LNCAP (cell line): ENCODE results near the gene INSR.

Experiments used
- TF ChIP-seq, protein P1 (sequence below): fragments of 450-650 bp; IDR thresholded peaks from 2 replicates; pipeline ENCODE4 v1.5.1; 2017; ENCODE audit warnings: mild to moderate bottlenecking

INSR gene

DNA sequence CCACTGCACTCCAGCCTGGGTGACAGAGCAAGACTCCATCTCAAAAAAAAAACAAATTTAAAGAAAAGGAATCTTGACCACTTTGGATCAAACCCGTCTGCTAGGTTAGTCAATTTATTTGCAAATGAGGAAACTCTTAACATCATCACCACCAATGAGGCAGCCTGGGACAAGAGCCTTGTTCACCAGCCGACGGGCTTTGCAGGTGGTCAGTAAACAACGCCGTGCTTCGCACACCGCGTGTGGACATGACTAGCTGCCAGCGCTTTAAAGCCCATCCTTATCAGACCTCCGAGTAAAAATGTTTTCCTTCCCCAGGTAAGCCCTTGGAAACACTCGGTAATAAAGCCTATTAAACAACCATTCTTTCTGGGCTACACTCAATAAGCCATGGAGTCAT lies 41.9 kb downstream of the INSR start:
- TF ChIP-seq, protein P1, sequence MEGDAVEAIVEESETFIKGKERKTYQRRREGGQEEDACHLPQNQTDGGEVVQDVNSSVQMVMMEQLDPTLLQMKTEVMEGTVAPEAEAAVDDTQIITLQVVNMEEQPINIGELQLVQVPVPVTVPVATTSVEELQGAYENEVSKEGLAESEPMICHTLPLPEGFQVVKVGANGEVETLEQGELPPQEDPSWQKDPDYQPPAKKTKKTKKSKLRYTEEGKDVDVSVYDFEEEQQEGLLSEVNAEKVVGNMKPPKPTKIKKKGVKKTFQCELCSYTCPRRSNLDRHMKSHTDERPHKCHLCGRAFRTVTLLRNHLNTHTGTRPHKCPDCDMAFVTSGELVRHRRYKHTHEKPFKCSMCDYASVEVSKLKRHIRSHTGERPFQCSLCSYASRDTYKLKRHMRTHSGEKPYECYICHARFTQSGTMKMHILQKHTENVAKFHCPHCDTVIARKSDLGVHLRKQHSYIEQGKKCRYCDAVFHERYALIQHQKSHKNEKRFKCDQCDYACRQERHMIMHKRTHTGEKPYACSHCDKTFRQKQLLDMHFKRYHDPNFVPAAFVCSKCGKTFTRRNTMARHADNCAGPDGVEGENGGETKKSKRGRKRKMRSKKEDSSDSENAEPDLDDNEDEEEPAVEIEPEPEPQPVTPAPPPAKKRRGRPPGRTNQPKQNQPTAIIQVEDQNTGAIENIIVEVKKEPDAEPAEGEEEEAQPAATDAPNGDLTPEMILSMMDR, result no peak

DNA sequence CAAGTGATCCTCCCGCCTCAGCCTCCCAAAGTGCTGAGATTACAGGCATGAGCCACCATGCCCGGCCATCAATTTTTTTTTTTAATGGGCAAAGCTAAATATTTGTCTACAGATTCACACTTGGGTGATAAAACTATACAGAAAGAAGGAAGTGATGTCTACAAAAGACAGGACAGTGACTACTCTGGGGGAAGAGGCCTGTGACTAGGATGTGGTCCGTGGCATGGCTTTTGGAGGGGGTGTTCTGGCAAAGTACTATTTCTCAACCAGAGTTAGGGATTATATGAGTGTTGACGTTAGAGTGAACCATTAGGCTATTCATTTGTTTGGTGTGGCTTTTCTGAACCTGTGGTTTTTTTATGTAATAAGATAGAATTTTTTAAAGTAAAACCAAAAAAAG lies 42.7 kb downstream of the INSR start:
- TF ChIP-seq, protein P1, result no peak

DNA sequence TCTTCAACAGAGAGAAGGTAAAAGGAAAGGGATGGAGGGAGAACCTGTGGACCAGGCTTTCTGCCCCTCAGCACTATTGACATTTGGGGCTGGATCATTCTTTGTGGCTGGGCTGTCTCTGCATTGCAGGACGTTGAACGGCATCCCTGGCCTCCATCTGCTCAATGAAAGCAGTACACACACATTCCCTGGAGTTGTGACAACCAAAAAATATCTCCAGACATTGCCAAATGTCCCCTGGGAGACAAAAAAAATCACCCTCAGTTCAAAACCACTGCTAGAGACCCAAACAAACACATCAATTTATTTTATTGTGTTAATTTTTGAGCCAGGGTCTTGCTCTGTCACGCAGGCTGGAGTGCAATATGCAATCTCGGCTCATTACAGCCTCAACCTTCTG lies 43.3 kb downstream of the INSR start:
- TF ChIP-seq, protein P1, result no peak

DNA sequence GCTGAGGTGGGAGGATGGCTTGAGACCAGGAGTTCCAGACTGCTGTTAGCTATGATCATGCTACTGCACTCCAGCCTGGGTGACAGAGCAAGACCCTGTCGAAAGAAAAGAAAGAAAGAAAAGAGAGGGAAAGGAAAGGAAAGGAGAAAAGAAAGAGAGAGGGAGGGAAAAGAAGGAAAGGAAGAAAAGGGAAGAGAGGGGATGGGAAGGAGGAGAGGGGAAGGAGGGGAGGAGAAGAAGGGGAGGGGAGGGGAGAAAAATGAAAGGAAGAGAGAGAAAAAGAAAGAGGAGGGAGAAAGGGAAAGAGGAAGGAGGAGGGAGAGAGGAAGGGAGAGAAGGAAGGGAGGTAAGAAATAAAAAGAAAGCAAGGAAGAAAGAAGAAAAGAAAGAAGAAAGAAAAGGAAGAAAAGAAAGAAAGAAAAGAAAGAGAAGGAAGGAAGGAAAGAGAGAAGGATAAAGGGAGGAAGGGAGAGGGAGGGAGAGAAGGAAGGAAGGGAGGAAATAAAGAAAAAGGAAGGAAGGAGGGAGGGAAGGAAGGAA lies 44.1 kb downstream of the INSR start:
- TF ChIP-seq, protein P1, result no peak

DNA sequence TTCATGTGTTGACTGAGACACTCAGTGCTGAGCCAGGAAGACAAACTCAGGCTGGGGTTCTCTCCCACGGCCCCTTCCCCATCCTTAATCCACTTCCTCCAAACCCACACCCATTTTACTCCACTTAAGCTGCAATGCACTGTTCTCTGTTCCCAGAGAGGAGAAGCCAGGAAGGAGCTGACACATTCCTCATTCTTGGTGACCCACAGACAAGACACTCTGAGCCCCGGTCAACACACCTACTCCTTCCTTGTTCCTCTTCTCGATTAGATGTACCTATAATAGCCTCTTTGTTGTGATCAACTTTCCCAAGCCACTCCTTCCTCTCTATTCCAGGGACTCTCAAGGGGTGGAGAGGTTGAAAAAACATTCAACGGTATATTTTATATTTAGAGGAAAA lies 47.1 kb downstream of the INSR start:
- TF ChIP-seq, protein P1, result no peak

DNA sequence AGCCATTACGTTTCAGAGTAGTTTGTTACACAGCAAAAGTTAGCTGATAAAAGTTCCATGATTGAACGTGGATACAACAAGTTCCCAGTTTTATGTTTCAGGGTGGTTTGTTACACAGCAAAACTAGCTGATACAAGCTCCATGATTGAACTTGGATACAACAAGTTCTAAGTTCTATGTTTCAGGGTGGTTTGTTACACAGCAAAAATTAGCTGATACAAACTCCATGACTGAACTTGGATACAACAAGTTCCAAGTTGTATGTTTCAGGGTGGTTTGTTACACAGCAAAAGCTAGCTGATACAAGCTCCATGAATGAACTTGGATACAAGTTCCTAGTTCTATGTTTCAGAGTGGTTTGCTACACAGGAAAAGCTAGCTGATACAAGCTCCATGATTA lies 47.6 kb downstream of the INSR start:
- TF ChIP-seq, protein P1, result no peak

DNA sequence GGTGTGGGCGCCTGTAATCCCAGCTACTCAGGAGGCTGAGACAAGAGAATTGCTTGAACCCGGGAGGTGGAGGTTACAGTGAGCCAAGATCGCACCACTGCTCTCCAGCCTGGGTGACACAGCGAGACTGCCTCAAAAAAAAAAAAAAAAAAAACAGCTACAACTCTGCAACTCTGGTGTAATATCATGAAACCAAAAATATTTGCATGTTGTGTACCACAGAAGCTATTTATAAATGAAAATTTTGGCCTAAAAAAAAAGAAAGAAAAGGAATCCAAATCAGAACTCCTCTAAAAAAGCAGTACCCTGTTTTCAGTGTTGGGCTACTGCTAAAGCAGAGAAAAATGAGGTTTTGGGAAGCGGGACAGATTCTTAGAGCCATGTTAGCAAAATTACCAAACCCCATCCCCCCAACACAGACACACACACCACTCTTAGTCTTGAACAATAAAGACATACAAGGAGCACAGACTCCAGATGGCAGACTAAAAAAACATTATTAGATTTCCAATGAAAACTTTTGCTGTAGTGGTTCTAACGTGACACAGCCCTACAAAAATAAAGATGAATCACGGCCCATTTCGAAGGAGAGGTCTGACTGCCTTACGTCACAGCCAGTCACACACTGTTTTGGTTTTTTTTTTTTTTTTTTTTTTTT lies 51.5 kb downstream of the INSR start:
- TF ChIP-seq, protein P1, result no peak

DNA sequence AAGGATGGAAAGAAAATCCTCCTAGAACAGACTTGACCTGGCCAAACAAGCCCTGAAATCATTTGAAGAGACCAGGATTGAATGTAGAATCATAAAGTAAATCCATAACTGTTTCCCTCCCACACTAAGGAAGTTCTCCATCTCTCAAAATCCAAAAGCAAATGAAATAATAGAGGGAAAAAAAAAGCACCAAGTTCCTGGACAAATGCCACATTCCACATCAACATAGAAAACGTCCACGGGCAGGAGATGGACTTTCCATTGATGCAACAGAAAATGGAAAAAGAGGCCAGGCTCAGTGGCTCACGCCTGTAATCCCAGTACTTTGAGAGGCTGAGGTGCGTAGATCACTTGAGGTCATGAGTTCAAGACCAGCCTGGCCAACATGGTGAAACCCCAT lies 56.2 kb downstream of the INSR start:
- TF ChIP-seq, protein P1, result no peak
